Middle frontal gyrus (tissue), 1 donor: ENCODE results near the gene PINLYP.

Source experiments
- DNase-seq: peaks from one replicate; pipeline ENCODE4 v3.0.0-alpha.2; 2015; ENCODE audit warnings: low spot score; ENCODE audit errors: extremely low spot score

PINLYP gene

GRCh38 chr19:43605875-43606568 lies 30.4 kb downstream of the PINLYP start:
- DNase-seq, result peak; percentile 22

DNA sequence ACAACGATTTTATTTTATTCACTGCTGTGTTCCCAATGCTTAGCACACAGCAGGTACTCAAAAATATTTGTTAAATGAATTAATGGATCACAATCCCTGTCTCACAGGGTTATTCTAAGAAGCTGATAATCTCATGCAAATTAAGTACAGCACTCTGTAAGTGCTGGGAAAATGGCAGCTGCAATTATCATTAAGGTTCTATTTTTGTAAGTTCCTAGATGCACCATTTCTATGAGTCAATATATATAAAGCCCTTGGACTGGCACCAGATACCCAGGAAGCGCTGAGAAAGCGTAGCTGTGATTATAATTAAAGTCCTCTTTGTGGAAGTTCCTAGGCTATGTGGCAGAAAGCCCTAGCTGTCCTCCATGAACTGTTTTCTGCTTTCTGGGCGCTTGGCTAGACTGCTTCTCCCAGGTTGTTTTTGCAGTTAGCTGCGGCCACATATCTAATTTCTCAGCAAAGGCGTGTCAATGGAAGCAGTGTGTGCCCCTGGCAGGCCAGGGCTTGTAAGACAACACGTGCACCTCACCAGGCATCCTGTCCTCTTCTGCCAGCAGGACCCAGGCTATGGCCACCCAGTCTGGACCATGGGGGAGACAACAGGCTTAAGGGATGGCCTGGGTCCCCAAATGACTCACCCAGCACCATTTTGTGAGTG lies 31.1 kb downstream of the PINLYP start:
- DNase-seq, result peak; percentile 40

DNA sequence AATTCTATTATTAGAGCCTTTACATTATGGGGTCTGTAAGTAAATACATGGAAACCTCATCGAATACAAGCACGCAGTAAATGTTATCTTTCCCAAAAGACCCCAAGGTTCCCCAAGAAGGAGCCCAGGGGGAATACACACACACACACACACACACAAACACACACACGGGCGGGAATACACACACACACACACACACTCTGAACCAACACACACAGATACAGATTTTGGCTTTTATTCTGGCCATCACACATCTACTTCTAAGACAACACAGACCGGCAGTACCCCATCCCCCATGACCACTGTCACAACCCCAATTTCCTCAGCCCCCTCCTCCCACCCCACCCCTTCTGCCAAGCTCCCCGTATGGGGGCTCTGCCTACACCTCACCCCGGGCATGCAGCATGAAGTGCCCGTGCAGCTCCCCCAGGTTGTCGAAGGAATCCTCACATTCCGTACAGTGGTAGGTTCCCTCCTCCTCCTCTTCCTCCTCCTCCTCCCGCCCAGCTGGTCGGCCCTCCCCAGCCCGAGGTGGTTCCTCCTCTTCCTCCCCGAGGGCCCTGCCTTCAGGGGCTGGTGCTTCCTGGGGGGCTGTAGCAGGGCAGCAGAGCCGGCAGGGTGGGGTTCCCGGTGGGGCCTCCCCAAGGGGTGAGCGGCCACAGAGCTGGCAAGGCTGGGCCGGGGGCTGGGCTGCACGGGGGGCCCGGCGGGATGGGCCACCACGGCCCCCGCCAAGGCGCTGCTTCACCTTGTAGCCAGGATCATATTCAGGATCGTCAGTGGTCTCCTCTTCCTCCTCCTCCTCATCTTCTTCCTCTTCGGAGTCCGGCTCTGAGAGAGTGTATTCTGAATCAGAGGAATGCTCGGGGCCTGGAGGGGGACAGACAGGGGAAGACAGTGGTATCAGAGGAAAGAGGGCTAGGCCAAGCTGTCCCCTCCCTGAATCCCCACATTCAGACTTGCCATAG lies 31.9 kb downstream of the PINLYP start:
- no peak for DNase-seq

DNA sequence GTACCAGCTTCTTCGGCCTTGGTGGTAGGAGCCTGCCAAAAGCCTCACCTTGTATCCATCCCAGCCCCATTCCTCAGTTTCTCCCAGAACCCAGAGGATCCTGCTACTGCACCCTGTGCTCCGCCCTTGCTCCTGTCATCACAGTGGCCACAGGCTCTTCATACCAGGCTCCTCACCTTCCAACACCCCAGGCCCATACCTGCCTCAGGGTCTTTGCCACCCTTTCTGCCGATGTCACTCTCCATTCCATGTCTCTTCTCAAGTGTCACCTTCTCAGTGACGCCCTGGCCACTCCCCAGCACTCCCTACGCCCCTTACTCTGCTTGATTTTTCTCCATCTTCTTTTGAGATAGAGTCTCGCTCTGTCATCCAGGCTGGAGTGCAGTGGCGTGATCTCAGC lies 34.3 kb downstream of the PINLYP start:
- no peak for DNase-seq

DNA sequence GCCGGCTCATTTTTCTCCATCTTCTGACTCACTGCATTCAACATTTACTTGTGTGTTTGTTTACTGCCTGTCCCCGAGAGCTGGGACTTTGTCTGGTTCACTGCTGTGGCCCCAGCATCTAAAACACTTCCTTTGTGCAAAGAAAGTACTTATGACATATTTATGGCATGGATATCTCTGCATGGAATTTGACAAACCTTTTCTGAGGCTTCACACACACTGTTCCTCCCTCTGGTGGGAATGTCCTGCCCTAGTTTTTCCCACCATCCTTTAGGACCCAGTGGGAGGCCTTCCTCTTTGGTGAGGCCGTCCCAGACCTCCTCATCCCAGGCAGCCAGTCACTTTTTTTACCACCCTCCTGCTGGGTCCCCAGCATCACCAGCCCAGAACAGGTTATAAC lies 34.9 kb downstream of the PINLYP start:
- no peak for DNase-seq

DNA sequence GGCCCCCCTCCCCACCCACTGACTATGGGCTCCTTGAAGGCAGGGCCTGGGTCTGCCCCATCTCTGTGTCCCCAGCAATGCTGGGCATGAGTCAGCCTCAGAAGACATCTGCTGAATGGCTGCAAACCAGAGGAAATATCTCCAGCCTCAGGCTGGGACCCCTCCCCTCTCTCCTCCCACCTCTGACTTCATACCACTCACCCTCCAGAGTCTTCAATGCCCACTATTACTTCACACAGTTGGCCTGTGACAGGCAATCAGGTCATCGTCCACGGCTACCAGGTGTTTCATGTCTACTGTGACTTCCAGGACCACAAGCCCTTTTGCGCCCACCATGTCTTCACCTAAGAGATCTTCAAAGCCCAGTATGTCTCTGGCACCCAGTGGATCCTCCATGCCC lies 36.2 kb downstream of the PINLYP start, which contains the start of gene SRRM5:
SRRM5 (plus strand) TSS at position 301 of the 400 bp plus-strand sequence; CDS start at position 335, 34 bp downstream.
- DNase-seq, result no peak

DNA sequence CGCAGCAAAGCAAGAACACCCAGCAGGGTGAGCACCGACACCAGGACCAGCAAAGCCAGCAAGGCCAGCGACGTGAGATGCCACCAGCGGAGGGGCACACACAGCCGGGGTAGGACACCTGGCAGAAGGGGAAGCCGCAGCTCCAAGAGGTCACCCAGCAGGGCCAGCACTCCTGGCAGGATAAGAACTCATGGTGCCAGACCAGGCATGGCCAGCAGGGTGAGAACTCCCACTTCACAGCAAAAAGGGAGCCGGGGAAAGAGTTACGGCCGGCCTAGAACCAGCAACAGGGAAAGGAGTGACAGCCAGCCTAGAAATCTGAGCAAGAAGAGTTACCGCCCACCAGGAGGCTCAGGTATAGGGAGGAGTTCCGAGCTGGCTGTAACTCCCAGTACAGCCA lies 36.8 kb downstream of the PINLYP start:
- no peak for DNase-seq

DNA sequence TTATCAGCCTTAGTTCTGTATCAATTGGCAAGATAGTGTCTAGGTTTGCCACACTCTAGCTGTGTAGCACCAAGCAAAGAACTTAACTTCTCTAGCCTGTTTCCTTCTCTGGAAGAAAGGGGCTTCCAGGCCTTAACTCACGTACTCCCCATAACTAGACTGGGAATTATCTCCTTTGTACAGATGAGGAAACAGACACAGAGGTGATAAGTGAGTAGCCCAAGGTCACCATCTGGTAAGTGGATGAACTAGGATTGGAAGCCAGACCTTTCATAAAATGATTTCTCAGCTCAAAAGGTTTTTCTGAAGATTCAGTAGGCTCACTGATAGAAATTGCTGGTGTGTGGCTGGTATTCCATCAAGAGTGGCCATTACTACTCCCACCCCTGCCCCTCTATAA lies 40.7 kb downstream of the PINLYP start:
- no peak for DNase-seq

GRCh38 chr19:43616954-43617353 lies 41.4 kb downstream of the PINLYP start:
- DNase-seq, result no peak

GRCh38 chr19:43618921-43619261 lies 43.3 kb downstream of the PINLYP start:
- DNase-seq, result no peak

- DNase-seq, result peak; percentile 80
These were observed 43.9 kb downstream of the PINLYP start, which contains the start of gene ZNF428 for GRCh38 chr19:43619262-43620060. ZNF428 (minus strand) TSS chr19:43619629; CDS start chr19:43614304, 5,325 bp downstream.

- no peak for DNase-seq
These were observed 44.7 kb downstream of the PINLYP start for GRCh38 chr19:43620061-43621001.

GRCh38 chr19:43622070-43622469 lies 46.5 kb downstream of the PINLYP start:
- no peak for DNase-seq

DNA sequence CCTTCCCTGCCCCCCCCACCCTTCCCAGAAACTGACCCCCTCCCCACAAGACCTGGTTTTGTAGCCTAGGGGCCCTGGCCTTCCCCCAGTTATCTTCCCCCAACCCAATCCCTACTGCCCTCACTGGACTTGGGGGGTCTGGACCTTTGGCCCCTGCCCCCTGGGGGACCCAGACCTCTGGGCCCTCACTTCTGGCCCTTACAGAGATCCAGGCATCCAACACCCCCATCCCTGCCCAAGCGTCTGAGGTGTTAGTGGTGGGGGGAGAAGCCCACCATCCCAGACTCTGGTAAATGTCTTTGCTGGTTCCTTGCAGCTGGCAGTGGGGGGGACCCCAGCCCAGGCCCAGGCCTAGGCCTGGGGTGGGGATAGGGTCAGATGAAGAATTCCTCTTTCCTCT lies 47.4 kb downstream of the PINLYP start:
- DNase-seq, result no peak

DNA sequence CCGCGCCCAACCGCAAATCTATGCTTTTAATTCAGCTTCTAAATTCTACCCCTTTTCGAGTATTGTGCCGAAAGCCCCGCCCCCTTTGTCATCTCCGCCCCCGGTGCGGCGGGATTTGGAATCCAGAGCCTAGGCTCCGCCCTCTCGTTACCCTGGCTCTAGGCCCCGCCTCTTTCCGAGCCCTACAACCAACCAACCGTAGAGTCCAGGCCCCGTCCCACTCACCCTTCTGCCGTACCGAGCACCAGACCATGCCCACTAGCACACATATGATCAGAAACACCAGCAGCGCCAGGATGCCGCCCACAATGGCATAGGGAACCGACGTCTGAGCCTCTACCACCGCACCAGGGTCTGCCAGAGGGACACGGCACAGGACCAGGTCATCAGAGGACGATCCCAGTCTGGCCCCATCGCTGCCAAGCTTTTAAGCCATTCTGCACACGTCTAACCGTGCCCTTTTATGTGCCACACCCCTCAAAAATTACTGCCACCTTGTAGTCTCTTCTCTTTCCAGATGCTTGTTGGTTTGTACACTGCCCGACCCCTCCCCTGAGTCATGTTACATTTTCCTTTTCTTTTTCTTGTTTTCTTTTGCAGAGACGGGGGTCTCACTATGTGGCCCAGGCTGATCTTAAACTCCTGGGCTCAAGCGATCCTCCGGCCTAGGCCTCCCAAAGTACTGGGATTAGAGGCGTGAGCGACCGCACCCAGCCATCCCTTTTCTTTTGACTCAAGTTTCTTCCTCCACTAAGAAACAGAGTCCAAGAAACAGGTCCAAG lies 48.5 kb downstream of the PINLYP start:
- DNase-seq, result no peak

GRCh38 chr19:43624933-43625332 lies 49.3 kb downstream of the PINLYP start:
- DNase-seq, result no peak

GRCh38 chr19:43625918-43626579 lies 50.4 kb downstream of the PINLYP start:
- DNase-seq, result no peak

DNA sequence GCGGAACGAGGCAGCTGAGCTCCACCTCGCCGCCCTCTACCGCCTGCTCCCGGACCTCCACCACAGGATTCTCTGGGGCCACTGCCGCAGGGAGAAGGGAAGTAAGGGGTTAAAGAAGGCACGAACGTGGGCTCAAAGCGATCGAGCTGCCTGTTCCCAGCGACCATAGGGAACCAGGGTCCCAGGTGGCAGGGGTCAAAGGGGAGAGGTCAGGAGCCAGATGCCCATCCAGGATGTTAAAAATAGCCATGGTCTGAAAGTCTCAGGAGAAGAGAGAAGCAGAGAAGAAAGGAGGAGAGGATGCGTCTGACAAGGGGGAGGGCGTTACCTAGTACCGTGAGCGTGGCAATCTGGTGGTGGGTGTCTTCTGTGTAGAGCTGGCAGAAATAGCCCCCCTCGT lies 51.2 kb downstream of the PINLYP start:
- DNase-seq, result no peak
